ENCODE measurements around the gene SLC1A6. TPM values are rescaled to one million over a fixed set of nuclear protein-coding genes. Genes with fewer than 3 reads are reported as not detected.
"Not testable (repeated sequence)": the region's sequence is repeated elsewhere in the genome, so short reads cannot be mapped to it uniquely, and the experiment has no call there.

Gene SLC1A6
- polyA plus RNA-seq, 1 experiment = not detected

DNA sequence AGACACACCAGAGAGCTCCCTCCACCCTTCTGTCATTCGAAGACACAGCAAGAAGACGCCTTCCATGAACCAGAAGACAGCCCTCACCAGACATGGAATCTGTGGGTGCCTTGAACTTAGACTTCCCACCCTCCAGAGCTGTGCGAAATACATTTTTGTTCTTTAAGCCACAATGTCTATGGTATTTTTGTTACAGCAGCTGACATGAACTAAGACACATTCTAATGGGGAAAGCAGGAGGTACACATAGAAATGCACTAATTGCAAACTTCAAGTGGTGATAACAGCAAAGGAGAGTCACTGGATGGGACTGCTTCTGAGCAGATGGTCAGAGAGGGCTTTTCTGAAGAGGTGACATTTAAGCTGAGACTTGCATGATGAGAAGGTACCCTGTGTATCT is 22.2 kb downstream of the SLC1A6 start:
- ChIA-PET POLR2A (no interaction called here), CTCF (no interaction called here)
- Histone ChIP-seq H3K27ac (ENCODE audit: low read depth, low read length) (no peak overlapping the region), H3K9me3 (ENCODE audit: control insufficient read depth, insufficient read depth, low read length) (peaks cover 25% of the 10 kb centered on the region), H3K27me3 (ENCODE audit: control insufficient read depth, insufficient read depth, low read length) (no peaks in the 10 kb centered on the region), H3K4me3 (ENCODE audit: low read depth, low read length) (no peak overlapping the region)
- DNase-seq (ENCODE audit: low read depth, low spot score) = no peak
- TF ChIP-seq, protein P1, sequence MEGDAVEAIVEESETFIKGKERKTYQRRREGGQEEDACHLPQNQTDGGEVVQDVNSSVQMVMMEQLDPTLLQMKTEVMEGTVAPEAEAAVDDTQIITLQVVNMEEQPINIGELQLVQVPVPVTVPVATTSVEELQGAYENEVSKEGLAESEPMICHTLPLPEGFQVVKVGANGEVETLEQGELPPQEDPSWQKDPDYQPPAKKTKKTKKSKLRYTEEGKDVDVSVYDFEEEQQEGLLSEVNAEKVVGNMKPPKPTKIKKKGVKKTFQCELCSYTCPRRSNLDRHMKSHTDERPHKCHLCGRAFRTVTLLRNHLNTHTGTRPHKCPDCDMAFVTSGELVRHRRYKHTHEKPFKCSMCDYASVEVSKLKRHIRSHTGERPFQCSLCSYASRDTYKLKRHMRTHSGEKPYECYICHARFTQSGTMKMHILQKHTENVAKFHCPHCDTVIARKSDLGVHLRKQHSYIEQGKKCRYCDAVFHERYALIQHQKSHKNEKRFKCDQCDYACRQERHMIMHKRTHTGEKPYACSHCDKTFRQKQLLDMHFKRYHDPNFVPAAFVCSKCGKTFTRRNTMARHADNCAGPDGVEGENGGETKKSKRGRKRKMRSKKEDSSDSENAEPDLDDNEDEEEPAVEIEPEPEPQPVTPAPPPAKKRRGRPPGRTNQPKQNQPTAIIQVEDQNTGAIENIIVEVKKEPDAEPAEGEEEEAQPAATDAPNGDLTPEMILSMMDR (IDR thresholded peaks at IDR 0.05; ENCODE audit: low read depth, low read length) = no peak

DNA sequence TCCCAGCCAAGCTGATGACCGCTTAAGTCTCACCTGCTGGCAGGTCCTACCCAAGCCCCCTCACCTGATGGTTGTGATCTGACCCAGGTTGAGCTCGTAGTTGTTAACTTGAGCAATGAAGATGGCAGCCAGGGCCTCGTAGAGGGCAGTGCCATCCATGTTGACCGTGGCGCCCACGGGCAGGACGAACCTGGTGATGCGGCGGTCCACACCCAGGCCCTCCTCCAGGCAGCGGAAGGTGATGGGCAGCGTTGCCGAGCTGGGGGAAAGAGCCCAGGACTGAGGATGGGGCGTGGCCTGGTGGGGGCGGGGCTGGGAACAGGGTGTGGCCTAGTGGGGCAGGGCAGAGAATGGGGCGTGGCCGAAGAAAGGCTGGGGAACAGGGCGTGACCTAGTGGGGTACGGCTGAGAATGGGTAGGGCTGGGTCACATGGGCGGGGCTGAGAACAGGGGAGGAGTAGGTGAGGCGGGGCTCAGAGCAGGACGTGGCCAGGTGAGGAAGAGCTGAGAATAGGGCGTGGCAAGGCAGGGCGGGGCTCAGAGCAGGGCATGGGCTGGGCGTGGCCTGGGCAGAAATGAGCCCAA is 25.5 kb downstream of the SLC1A6 start:
- H3K9me3 ChIP-seq (ENCODE audit: control insufficient read depth, insufficient read depth, low read length) = peaks cover 28% of the 10 kb centered on the region
- ChIA-PET CTCF (no interaction called here), POLR2A (no interaction called here)
- DNase-seq (ENCODE audit: low read depth, low spot score) = no peak
- no peak overlapping the region for H3K27ac ChIP-seq (ENCODE audit: low read depth, low read length)
- TF ChIP-seq, protein P1 (IDR thresholded peaks at IDR 0.05; ENCODE audit: low read depth, low read length) = no peak
- no peak overlapping the region for H3K4me3 ChIP-seq (ENCODE audit: low read depth, low read length)
- no peaks in the 10 kb centered on the region for H3K27me3 ChIP-seq (ENCODE audit: control insufficient read depth, insufficient read depth, low read length)

DNA sequence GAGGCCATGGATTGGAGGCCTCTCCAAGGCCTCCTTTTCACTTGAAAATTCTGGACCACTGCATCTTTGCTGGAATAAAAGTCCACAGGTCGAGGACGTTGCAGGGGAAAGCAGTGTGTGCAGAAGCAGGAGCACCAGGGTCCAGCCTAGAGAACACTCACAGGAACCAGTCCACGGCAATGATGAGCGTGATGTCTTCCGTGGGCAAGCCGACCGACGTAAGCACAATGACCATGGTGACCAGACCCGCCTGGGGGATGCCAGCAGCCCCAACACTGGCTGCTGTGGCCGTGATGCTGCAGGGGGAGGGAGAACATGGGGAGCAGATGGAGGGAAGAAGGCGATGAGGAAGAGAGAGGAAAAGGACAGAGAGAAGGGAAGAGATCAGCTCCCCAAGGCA is 26.9 kb downstream of the SLC1A6 start:
- Histone ChIP-seq H3K27ac (ENCODE audit: low read depth, low read length) (no peak overlapping the region), H3K9me3 (ENCODE audit: control insufficient read depth, insufficient read depth, low read length) (peaks cover 28% of the 10 kb centered on the region), H3K4me3 (ENCODE audit: low read depth, low read length) (no peak overlapping the region), H3K27me3 (ENCODE audit: control insufficient read depth, insufficient read depth, low read length) (no peaks in the 10 kb centered on the region)
- DNase-seq (ENCODE audit: low read depth, low spot score) = no peak
- TF ChIP-seq, protein P1 (IDR thresholded peaks at IDR 0.05; ENCODE audit: low read depth, low read length) = no peak
- CTCF ChIA-PET = no interaction called here
- POLR2A ChIA-PET = no interaction called here

- peaks cover 26% of the 10 kb centered on the region for H3K9me3 ChIP-seq (ENCODE audit: control insufficient read depth, insufficient read depth, low read length)
- POLR2A ChIA-PET = no interaction called here
- no peak overlapping the region for H3K27ac ChIP-seq (ENCODE audit: low read depth, low read length)
- CTCF ChIA-PET = no interaction called here
- H3K4me3 ChIP-seq (ENCODE audit: low read depth, low read length) = no peak overlapping the region
- no peaks in the 10 kb centered on the region for H3K27me3 ChIP-seq (ENCODE audit: control insufficient read depth, insufficient read depth, low read length)
- no peak for DNase-seq (ENCODE audit: low read depth, low spot score)
- TF ChIP-seq, protein P1 (IDR thresholded peaks at IDR 0.05; ENCODE audit: low read depth, low read length) = no peak
Measured at GRCh38 chr19:14950421-14950820, 29.2 kb downstream of the SLC1A6 start.

GRCh38 chr19:14949876-14950275 is 29.8 kb downstream of the SLC1A6 start:
- no peak overlapping the region for H3K27ac ChIP-seq (ENCODE audit: low read depth, low read length)
- TF ChIP-seq, protein P1 (IDR thresholded peaks at IDR 0.05; ENCODE audit: low read depth, low read length) = no peak
- ChIA-PET CTCF (no interaction called here), POLR2A (no interaction called here)
- no peak overlapping the region for H3K4me3 ChIP-seq (ENCODE audit: low read depth, low read length)
- peaks cover 26% of the 10 kb centered on the region for H3K9me3 ChIP-seq (ENCODE audit: control insufficient read depth, insufficient read depth, low read length)
- H3K27me3 ChIP-seq (ENCODE audit: control insufficient read depth, insufficient read depth, low read length) = no peaks in the 10 kb centered on the region
- no peak for DNase-seq (ENCODE audit: low read depth, low spot score)

DNA sequence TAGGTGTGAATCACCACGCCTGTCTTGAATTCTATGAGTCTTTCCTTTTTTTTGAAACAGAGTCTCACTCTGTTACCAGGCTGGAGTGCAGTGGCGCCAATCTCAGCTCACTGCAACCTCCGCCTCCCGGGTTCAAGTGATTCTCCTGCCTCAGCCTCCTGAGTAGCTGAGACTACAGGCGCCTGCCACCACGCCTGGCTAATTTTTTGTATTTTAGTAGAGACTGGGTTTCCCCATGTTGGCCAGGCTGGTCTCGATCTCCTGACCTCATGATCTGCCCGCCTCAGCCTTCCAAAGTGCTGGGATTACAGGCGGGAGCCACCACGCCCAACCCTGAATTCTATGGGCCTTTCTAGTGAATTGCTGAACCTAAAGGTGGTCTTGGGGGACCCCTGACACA is 30.3 kb downstream of the SLC1A6 start:
- CTCF ChIA-PET; H3K4me3 ChIP-seq (ENCODE audit: low read depth, low read length); H3K27me3 ChIP-seq (ENCODE audit: control insufficient read depth, insufficient read depth, low read length); H3K27ac ChIP-seq (ENCODE audit: low read depth, low read length); POLR2A ChIA-PET; DNase-seq (ENCODE audit: low read depth, low spot score): not testable (repeated sequence)
- H3K9me3 ChIP-seq (ENCODE audit: control insufficient read depth, insufficient read depth, low read length) = peaks cover 23% of the 10 kb centered on the region
